HepG2 (cell line): Measurements from ENCODE around the gene C20orf202. TPM values are rescaled to one million over a fixed set of nuclear protein-coding genes. Genes with fewer than 3 reads are reported as not detected.

Source experiments
- CEBPG ChIP-seq: IDR thresholded peaks from 2 replicates; pipeline ENCODE4 v1.6.1; 2016
- ELF4 ChIP-seq: sonication (generic); formaldehyde crosslinking; IDR thresholded peaks from 2 replicates; pipeline ENCODE4 v1.5.0; 2020; ENCODE audit warnings: missing genetic modification reagents, mild to moderate bottlenecking, moderate library complexity, borderline replicate concordance
- HDAC2 ChIP-seq: sonication (generic); formaldehyde crosslinking; IDR thresholded peaks from 2 replicates; pipeline ENCODE4 v1.4.0; 2020; ENCODE audit warnings: missing genetic modification reagents
- HHEX ChIP-seq: IDR thresholded peaks from 2 replicates; pipeline ENCODE4 v1.6.1; 2016; ENCODE audit warnings: control low read depth
- HMG20B ChIP-seq: conservative IDR thresholded peaks from 2 replicates; pipeline ENCODE4 v1.6.1; 2016; ENCODE audit warnings: missing genetic modification reagents, missing compliant biosample characterization
- HNRNPUL1 ChIP-seq: fragments of 200-400 bp; formaldehyde crosslinking; IDR thresholded peaks from 2 replicates; pipeline ENCODE4 v1.6.1; 2017; ENCODE audit warnings: low read depth, mild to moderate bottlenecking, low read length, moderate library complexity
- IKZF1 ChIP-seq: fragments of 450-650 bp; IDR thresholded peaks from 2 replicates; pipeline ENCODE4 v1.7.1; 2016
- ISX ChIP-seq: sonication (generic); formaldehyde crosslinking; conservative IDR thresholded peaks from 2 replicates; pipeline ENCODE4 v1.5.0; 2020; ENCODE audit warnings: missing genetic modification reagents
- KLF6 ChIP-seq: IDR thresholded peaks from 2 replicates; pipeline ENCODE4 v1.8.0; 2016; ENCODE audit warnings: missing biosample characterization, missing genetic modification reagents
- MTF2 ChIP-seq: sonication (generic); formaldehyde crosslinking; IDR thresholded peaks from 2 replicates; pipeline ENCODE4 v1.5.0; 2020; ENCODE audit warnings: missing genetic modification reagents, borderline replicate concordance
- NRL ChIP-seq: sonication (generic); formaldehyde crosslinking; IDR thresholded peaks from 2 replicates; pipeline ENCODE4 v1.5.0; 2020; ENCODE audit warnings: missing genetic modification reagents, mild to moderate bottlenecking, moderate library complexity, borderline replicate concordance
- RFXAP ChIP-seq: sonication (generic); formaldehyde crosslinking; IDR thresholded peaks from 2 replicates; pipeline ENCODE4 v1.4.0; 2020; ENCODE audit warnings: missing genetic modification reagents, borderline replicate concordance
- SMAD3 ChIP-seq: sonication (generic); formaldehyde crosslinking; IDR thresholded peaks from 2 replicates; pipeline ENCODE4 v1.4.0; 2020; ENCODE audit warnings: missing genetic modification reagents
- SNAI1 ChIP-seq: sonication (generic); formaldehyde crosslinking; IDR thresholded peaks from 2 replicates; pipeline ENCODE4 v1.5.0; 2020; ENCODE audit warnings: mild to moderate bottlenecking, missing genetic modification reagents, borderline replicate concordance
- SP1 ChIP-seq, 2 experiments: fragments of 450-650 bp in 1 of 2; sonication (generic) in 1 of 2; formaldehyde crosslinking in 1 of 2; IDR thresholded peaks; 2 replicates each; pipeline versions ENCODE4 v1.4.0 to v1.6.1; 2016 to 2020; ENCODE audit warnings: missing genetic modification reagents in 1 of 2
- YEATS4 ChIP-seq: sonication (generic); formaldehyde crosslinking; IDR thresholded peaks from 2 replicates; pipeline ENCODE4 v1.4.0; 2020; ENCODE audit warnings: missing genetic modification reagents, borderline replicate concordance
- ZBTB1 ChIP-seq: sonication (generic); formaldehyde crosslinking; IDR thresholded peaks from 2 replicates; pipeline ENCODE4 v1.4.0; 2020; ENCODE audit warnings: missing genetic modification reagents, borderline replicate concordance
- ZNF260 ChIP-seq: sonication (generic); formaldehyde crosslinking; IDR thresholded peaks from 2 replicates; pipeline ENCODE4 v1.4.0; 2020; ENCODE audit warnings: missing genetic modification reagents, low read depth, mild to moderate bottlenecking, borderline replicate concordance
- ZNF792 ChIP-seq: IDR thresholded peaks from 2 replicates; pipeline ENCODE4 v1.6.1; 2016
- polyA plus RNA-seq, 8 experiments: library from polyadenylated mRNA; depleted of rRNA in 3 of 8; stranded (reverse) in 7 of 8; unstranded in 1 of 8; fragments of >200 nt; fragmentation: Illumina TruSeq in 4 of 8; extraction: Trizol in 4 of 8; gene quantifications; 2 replicates each; pipeline versions ENCODE4 v1.2.1 to v1.2.3, GENCODE V29; 2011 to 2016; ENCODE audit warnings: low read depth in 4 of 8, missing spikeins in 1 of 8, mixed read lengths in 1 of 8; ENCODE audit not compliant: insufficient read depth in 1 of 8
- total RNA-seq, 5 experiments: library from RNA; depleted of rRNA; stranded (reverse); fragments of >200 nt; fragmentation: Illumina TruSeq; extraction: Trizol; gene quantifications; 2 replicates each; pipeline ENCODE4 v1.2.3, GENCODE V29; 2016; ENCODE audit warnings: low read depth in 1 of 5
- TF ChIP-seq, protein P1 (sequence below): sonication (generic); formaldehyde crosslinking; IDR thresholded peaks from 2 replicates; pipeline ENCODE4 v1.5.0; 2020; ENCODE audit warnings: mild to moderate bottlenecking, missing genetic modification reagents
- TF ChIP-seq, protein P2 (sequence below): sonication (generic); formaldehyde crosslinking; IDR thresholded peaks from 2 replicates; pipeline ENCODE4 v1.4.0; 2020; ENCODE audit warnings: missing genetic modification reagents
- TF ChIP-seq, protein P3 (sequence below): sonication (generic); formaldehyde crosslinking; IDR thresholded peaks from 2 replicates; pipeline ENCODE4 v1.5.0; 2020; ENCODE audit warnings: missing genetic modification reagents, mild to moderate bottlenecking, borderline replicate concordance
- TF ChIP-seq, protein P4 (sequence below): sonication (generic); formaldehyde crosslinking; IDR thresholded peaks from 2 replicates; pipeline ENCODE4 v1.5.0; 2020; ENCODE audit warnings: mild to moderate bottlenecking, missing genetic modification reagents, moderate library complexity
- TF ChIP-seq, protein P5 (sequence below): sonication (generic); formaldehyde crosslinking; IDR thresholded peaks from 2 replicates; pipeline ENCODE4 v1.8.1; 2023; ENCODE audit warnings: mild to moderate bottlenecking, inconsistent platforms, moderate library complexity, missing genetic modification reagents, borderline replicate concordance

C20orf202 gene
- total and polyA plus RNA-seq, 2 of the 13 experiments (the other 11 are each of a cell fraction or from before 2014, with no cell fraction given) = 0.20 to 1.2 TPM

DNA sequence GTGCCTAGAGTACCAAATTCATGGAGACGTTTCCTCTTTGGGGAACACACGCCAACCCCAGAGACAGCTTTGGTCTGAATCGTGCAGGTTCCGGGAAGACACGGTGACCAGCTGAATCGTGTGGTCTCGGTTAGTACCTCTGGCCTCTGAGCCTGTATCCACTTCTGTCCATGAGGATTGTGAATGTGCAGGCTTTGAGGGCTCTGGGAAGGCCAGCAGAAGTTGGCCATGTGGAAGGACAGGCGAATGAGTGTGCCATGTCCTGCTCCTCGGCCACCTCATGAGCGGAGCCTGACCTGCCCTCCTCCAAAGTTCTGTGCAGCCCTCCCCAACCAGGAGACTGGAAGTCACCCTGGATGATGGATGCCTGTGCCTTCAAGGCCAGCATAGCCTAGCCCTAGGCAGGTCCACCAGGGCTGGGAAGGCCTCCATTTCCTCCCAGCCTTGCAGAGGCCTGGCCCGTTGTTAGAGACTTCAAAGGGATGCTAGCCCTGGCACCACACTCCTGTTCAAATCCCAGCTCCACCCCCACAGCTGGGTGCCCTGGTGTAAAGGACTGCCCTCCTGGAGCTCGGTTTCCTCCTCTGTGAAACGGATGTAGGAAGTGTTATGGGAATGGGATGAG is 16.8 kb upstream of the C20orf202 start (continued):
- TF ChIP-seq, protein P1, sequence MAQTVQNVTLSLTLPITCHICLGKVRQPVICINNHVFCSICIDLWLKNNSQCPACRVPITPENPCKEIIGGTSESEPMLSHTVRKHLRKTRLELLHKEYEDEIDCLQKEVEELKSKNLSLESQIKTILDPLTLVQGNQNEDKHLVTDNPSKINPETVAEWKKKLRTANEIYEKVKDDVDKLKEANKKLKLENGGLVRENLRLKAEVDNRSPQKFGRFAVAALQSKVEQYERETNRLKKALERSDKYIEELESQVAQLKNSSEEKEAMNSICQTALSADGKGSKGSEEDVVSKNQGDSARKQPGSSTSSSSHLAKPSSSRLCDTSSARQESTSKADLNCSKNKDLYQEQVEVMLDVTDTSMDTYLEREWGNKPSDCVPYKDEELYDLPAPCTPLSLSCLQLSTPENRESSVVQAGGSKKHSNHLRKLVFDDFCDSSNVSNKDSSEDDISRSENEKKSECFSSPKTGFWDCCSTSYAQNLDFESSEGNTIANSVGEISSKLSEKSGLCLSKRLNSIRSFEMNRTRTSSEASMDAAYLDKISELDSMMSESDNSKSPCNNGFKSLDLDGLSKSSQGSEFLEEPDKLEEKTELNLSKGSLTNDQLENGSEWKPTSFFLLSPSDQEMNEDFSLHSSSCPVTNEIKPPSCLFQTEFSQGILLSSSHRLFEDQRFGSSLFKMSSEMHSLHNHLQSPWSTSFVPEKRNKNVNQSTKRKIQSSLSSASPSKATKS = no peak
- TF ChIP-seq, protein P2, sequence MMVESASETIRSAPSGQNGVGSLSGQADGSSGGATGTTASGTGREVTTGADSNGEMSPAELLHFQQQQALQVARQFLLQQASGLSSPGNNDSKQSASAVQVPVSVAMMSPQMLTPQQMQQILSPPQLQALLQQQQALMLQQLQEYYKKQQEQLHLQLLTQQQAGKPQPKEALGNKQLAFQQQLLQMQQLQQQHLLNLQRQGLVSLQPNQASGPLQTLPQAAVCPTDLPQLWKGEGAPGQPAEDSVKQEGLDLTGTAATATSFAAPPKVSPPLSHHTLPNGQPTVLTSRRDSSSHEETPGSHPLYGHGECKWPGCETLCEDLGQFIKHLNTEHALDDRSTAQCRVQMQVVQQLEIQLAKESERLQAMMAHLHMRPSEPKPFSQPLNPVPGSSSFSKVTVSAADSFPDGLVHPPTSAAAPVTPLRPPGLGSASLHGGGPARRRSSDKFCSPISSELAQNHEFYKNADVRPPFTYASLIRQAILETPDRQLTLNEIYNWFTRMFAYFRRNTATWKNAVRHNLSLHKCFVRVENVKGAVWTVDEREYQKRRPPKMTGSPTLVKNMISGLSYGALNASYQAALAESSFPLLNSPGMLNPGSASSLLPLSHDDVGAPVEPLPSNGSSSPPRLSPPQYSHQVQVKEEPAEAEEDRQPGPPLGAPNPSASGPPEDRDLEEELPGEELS = no peak
- TF ChIP-seq KLF6 (no peak), IKZF1 (no peak), MTF2 (no peak), NRL (CRISPR knock-in tag) (peak; percentile 39; the same call in 1 of the 2 replicates), SNAI1 (CRISPR knock-in tag) (no peak), ELF4 (CRISPR knock-in tag) (no peak), CEBPG (CRISPR knock-in tag) (no peak), HNRNPUL1 (no peak), ISX (CRISPR knock-in tag) (no peak), ZNF792 (no peak), ZBTB1 (CRISPR knock-in tag) (no peak), ZNF260 (no peak), SMAD3 (CRISPR knock-in tag) (no peak), HDAC2 (0 out of 2 replicates have a peak, but pooled peaks have one; percentile 18), SP1 (IDR thresholded peaks at IDR 0.05) (no peak), SP1 (CRISPR knock-in tag; IDR thresholded peaks at IDR 0.05) (no peak), HMG20B (CRISPR knock-in tag) (no peak), YEATS4 (CRISPR knock-in tag) (no peak), HHEX (CRISPR knock-in tag) (no peak), RFXAP (CRISPR knock-in tag) (no peak)
- TF ChIP-seq, protein P3, sequence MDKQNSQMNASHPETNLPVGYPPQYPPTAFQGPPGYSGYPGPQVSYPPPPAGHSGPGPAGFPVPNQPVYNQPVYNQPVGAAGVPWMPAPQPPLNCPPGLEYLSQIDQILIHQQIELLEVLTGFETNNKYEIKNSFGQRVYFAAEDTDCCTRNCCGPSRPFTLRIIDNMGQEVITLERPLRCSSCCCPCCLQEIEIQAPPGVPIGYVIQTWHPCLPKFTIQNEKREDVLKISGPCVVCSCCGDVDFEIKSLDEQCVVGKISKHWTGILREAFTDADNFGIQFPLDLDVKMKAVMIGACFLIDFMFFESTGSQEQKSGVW (CRISPR knock-in tag) = no peak
- TF ChIP-seq, protein P4, sequence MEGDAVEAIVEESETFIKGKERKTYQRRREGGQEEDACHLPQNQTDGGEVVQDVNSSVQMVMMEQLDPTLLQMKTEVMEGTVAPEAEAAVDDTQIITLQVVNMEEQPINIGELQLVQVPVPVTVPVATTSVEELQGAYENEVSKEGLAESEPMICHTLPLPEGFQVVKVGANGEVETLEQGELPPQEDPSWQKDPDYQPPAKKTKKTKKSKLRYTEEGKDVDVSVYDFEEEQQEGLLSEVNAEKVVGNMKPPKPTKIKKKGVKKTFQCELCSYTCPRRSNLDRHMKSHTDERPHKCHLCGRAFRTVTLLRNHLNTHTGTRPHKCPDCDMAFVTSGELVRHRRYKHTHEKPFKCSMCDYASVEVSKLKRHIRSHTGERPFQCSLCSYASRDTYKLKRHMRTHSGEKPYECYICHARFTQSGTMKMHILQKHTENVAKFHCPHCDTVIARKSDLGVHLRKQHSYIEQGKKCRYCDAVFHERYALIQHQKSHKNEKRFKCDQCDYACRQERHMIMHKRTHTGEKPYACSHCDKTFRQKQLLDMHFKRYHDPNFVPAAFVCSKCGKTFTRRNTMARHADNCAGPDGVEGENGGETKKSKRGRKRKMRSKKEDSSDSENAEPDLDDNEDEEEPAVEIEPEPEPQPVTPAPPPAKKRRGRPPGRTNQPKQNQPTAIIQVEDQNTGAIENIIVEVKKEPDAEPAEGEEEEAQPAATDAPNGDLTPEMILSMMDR (CRISPR knock-in tag) = no peak
- TF ChIP-seq, protein P5, sequence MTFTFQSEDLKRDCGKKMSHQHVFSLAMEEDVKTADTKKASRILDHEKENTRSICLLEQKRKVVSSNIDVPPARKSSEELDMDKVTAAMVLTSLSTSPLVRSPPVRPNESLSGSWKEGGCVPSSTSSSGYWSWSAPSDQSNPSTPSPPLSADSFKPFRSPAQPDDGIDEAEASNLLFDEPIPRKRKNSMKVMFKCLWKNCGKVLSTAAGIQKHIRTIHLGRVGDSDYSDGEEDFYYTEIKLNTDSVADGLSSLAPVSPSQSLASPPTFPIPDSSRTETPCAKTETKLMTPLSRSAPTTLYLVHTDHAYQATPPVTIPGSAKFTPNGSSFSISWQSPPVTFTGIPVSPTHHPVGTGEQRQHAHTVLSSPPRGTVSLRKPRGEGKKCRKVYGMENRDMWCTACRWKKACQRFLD (CRISPR knock-in tag) = no peak
